Left cardiac atrium (tissue), 2 donors: ENCODE results near the gene LIMA1. TPM values are rescaled to one million over a fixed set of nuclear protein-coding genes. Genes with fewer than 3 reads are reported as not detected.

Source experiments
- microRNA-seq, 2 donors: library from miRNA; unstranded; fragments of <30 nt; microRNA quantifications; one replicate each; pipeline ENCODE4 v1.2.0, GENCODE V29; 2020
- total RNA-seq, 2 donors: library from RNA; stranded (reverse); fragmentation: NEBNext Ultra II Directional; extraction: Animal tissue kit (Norgen Biotek cat#: 25700); gene quantifications; one replicate each; pipeline ENCODE4 v1.2.1, GENCODE V29; 2021
- donor health status: DM: no; HTN: yes; CAD: no; lungs with severe emphysema.
- donor health status: DM: yes; HTN: yes; CAD: no.

LIMA1 gene
- total RNA-seq, 2 donors from 2014 or later = 30.6 to 37.7 TPM

Small RNA genes lying within 50 kb of the gene (microRNA-seq; reads per million reads assigned to microRNA genes)
- gene MIR1293 = 0 reads per million in 2 donors

Other genes with a start within 250 kb of the LIMA1 start
- gene ASIC1, start 225.9 kb downstream of the LIMA1 start, total RNA-seq = 1 to 10 TPM; 1.2 to 4.1 TPM
- 10 to 100 TPM; 18.3 to 27.7 TPM for gene SMARCD1, start 198.2 kb downstream of the LIMA1 start, total RNA-seq
- gene GPD1, start 179.5 kb downstream of the LIMA1 start, total RNA-seq = 100 to 1,000 TPM in 1 of 2 donors, 10 to 100 TPM in 1; 88.6 to 150 TPM
- gene COX14, start 171.3 kb downstream of the LIMA1 start, total RNA-seq = 100 to 1,000 TPM; 122 to 148 TPM
- gene CERS5, start 116.2 kb downstream of the LIMA1 start, total RNA-seq = 10 to 100 TPM; 15.6 to 22.8 TPM
- gene FAM186A, start 113.1 kb upstream of the LIMA1 start, total RNA-seq = not detected
- gene LARP4, start 117.4 kb upstream of the LIMA1 start, total RNA-seq = 10 to 100 TPM; 56.2 to 79.8 TPM
- gene DIP2B, start 221.5 kb upstream of the LIMA1 start, total RNA-seq = 10 to 100 TPM; 12.7 to 12.8 TPM